UCSD-AML1 (cell line): ENCODE results near the gene KRTAP9-9.
"Not testable (repeated sequence)": the region's sequence is repeated elsewhere in the genome, so short reads cannot be mapped to it uniquely, and the experiment has no call there.

Source experiments
- DNase-seq: peaks from one replicate; lab custom pipeline; 2025; ENCODE audit not compliant: unreplicated experiment; lab: John Stamatoyannopoulos, UW

The KRTAP9-9 gene

DNA sequence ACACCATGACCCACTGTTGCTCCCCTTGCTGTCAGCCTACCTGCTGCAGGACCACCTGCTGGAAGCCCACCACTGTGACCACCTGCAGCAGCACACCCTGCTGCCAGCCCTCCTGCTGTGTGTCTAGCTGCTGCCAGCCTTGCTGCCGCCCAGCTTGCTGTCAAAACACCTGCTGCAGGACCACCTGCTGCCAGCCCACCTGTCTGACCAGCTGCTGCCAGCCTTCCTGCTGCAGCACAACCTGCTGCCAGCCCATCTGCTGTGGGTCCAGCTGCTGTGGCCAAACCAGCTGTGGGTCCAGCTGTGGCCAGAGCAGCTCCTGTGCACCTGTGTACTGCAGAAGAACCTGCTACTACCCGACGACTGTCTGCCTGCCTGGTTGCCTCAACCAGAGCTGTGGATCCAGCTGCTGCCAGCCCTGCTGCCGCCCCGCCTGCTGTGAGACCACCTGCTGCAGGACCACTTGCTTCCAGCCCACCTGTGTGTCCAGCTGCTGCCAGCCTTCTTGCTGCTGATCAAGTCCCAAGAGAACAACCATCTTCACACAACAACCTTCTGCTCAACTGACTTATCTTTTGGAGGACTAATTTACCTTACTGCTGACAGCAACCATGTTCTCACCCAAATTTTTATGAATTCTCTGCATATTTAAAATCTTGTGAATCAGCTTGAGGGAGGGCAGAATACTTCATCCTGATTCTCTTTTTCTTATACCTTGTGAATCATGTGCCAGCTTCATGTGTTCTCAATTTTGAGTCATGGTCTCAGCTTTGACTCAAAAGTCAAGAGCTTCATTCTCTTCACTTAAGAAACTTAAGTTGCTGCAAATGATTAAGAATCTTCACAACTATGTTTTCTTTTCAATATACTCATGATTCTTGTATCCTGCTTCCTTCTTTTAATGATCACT is at the start of gene KRTAP9-9:
Gene KRTAP9-9, plus strand, starts transcription at position 4 of the 910 bp plus-strand sequence.
- not testable (repeated sequence) for DNase-seq

DNA sequence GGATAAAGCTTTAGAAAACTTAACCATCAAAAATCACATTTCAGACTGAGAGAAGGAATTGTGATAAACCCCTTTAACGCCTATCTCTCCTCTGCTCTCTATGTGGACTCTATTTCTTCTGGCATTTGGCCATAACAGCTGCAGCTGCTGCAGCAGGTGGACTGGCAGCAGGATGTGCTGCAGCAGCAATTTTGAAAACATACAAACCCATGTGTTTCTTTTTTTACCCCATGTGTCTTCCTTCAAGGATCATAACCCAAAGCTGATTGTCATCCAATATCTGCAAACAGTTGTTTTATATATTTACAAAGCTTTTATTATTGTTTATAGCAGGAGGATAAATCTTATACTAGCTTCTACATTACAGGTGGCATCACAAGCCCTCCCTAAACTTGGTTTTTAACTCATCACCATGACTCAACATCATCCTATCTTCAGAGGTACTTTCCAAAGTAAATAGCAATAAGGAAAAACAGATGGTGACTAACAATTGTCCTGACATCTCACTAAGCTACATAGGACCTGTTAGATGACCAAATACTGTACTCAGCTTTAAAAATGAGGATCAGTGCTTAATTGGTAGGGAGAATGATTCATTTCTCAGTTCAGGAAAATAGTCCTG is 43.2 kb upstream of the KRTAP9-9 start:
- no peak for DNase-seq

DNA sequence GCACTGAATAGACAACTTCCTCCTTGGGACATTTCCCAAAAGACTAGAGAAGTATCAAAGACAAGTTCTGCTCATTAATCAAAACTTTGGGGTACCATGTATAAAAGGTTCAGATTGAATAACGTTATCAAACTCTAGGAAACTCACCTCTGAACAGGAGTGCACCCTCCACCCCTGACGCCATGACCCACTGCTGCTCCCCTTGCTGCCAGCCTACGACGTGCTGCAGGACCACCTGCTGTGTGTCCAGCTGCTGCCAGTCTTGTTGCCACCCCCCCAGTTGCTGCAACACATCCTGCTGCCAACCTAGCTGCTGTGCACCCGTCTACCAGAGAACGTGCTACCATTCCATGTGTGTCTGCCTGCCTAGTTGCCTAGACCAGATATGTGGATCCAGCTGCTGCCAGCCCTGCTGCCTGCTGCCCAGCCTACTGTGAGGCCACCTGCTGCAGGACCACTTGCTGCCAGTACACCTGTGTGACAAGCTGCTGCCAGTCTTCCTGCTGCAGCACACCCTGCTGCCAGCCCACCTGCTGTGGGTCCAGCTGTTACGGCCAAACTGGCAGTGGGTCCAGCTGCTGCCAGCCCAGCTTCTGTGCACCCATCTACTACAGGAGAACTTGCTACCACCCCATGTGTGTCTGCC is 42.5 kb upstream of the KRTAP9-9 start:
- DNase-seq, result no peak

DNA sequence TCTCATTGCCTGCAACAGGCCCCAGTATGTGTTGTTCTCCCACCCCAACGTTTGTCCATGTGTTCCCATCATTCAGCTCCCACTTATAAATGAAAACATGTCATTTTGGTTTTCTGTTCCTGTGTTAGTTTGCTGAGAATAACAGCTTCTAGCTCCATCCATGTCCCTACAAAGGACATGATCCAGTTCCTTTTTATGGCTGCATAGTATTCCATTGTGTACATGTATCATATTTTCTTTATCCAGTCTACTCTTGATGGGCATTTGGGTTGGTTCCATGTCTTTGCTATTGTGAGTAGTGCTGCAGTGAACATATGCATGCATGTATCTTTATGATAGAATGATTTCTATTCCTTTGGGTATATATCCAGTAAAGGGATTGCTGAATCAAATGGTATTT is 39.5 kb upstream of the KRTAP9-9 start:
- DNase-seq, result no peak

DNA sequence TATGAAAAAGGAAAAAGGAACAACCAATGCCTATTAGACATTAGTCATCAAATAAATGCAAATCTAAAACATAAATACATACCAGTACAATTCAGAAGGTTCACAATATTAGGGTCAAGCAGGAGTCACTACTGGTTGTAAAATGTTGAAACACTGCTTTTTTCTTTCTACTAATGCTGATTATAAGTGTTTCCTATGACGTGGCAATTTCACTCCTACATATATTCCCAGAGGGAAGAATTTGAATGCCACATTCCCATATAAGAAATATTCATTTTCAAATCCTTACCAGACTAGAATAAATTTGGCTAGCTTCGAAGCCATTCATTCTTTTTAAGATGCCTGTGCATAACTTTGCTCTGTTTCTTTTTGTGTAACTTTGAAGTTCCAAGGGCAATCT is 31.4 kb upstream of the KRTAP9-9 start:
- no peak for DNase-seq

DNA sequence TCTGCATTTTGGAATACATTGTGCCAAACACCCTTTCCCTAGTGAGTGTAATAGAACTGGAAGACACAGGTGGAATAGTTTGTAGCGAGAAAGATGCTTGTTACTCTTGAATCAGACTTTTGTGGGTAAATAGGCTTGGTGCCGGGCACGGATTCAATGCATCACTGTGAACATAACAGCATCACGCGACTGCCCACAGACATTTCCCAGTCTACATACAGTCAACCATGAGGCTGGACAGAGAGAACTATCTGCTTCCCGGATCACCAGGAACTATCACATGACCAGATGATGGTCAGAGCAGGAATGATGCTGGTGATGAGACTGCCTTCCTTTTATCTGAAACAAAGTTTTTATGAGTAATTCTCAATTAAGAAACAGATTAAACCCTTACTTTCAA is 29.1 kb upstream of the KRTAP9-9 start:
- no peak for DNase-seq

DNA sequence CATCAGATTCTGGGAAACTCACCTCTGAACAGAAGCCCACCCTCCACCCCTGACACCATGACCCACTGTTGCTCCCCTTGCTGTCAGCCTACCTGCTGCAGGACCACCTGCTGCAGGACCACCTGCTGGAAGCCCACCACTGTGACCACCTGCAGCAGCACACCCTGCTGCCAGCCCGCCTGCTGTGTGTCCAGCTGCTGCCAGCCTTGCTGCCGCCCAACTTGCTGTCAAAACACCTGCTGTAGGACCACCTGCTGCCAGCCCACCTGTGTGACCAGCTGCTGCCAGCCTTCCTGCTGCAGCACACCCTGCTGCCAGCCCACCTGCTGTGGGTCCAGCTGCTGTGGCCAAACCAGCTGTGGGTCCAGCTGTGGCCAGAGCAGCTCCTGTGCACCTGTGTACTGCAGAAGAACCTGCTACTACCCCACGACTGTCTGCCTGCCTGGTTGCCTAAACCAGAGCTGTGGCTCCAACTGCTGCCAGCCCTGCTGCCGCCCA is 28.5 kb upstream of the KRTAP9-9 start, which contains the start of gene KRTAP9-2:
Gene KRTAP9-2, plus strand, starts transcription at position 51 of the 498 bp plus-strand sequence. Its CDS starts 7 bp downstream, at position 58.
- not testable (repeated sequence) for DNase-seq

DNA sequence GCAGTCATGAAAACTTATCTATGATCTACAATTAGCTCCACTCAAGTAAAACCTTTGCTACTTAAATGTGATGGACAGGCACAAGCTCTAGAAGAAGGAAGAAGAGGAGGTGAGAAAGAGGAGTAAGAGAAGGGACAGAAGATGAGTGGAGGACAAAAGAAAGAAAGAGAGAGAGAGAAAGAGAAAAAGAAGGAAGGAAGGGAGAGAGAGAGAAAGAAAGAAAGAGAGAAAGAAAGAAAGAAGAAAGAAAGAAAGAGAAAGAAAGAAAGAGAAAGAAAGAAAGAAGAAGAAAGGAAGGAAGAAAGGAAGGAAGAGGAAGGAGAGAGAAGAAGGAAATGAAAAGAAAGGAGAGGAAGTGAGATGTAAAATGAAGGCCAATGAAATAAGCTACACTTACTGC is 25.1 kb upstream of the KRTAP9-9 start:
- DNase-seq, result no peak

DNA sequence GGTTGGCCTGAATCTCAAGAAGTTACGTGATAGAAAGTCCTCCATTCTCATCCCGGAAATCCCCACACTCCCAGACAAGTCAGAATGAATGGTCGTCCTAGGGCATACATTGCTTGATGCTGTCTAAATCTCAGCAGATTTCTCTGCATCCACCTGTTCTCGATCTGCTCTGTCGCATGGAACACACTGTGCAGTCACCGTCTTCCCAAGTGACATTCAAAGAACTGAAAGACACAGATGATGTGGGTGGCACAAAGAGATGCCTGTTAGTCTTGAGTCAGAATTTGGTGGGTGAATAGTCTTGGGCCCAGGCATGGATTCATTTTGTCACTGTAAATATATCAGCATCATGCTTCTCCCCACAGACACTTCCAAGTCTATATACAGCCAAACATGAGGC is 23.5 kb upstream of the KRTAP9-9 start:
- DNase-seq, result no peak

DNA sequence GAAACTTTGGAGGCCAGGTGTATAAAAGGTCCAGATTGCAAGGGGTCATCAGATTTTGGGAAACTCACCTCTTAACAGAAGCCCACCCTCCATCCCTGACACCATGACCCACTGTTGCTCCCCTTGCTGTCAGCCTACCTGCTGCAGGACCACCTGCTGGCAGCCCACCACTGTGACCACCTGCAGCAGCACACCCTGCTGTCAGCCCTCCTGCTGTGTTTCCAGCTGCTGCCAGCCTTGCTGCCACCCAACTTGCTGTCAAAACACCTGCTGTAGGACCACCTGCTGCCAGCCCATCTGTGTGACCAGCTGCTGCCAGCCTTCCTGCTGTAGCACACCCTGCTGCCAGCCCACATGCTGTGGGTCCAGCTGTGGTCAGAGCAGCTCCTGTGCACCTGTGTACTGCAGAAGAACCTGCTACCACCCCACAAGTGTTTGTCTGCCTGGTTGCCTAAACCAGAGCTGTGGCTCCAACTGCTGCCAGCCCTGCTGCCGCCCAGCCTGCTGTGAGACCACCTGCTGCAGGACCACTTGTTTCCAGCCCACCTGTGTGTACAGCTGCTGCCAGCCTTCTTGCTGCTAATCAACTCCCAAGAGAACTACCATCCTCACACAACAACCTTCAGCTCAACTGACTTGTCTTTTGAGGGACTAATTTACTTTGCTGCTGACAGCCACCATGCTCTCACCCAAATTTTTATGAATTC is 22.6 kb upstream of the KRTAP9-9 start, which contains the start of gene KRTAP9-3:
Gene KRTAP9-3, plus strand, starts transcription at position 51 of the 707 bp plus-strand sequence. Its CDS starts 53 bp downstream, at position 104.
- DNase-seq, result not testable (repeated sequence)

DNA sequence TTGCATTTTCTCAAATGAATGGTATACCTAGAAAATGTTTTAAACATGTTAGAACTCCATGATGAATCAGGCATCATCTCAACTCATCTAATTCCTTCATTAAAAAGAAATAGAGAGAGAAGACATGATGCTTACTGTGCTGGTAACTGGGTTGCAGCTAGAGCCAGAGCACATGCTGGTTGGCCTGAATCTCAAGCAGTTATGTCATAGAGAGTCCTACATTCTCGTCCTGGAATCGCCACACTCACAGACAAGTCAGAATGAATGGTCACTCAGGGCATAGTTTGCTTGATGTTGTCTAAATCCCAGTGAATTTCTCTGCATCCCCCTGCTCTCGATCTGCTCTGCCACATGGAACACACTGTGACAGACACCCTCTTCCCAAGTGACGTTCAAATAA is 18.1 kb upstream of the KRTAP9-9 start:
- DNase-seq, result not testable (repeated sequence)

DNA sequence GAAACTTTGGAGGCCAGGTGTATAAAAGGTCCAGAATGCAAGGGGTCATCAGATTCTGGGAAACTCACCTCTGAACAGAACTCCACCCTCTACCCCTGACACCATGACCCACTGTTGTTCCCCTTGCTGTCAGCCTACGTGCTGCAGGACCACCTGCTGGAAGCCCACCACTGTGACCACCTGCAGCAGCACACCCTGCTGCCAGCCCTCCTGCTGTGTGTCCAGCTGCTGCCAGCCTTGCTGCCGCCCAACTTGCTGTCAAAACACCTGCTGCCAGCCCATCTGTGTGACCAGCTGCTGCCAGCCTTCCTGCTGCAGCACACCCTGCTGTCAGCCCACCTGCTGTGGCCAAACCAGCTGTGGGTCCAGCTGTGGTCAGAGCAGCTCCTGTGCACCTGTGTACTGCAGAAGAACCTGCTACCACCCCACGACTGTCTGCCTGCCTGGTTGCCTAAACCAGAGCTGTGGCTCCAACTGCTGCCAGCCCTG is 17.2 kb upstream of the KRTAP9-9 start, which contains the start of gene KRTAP9-8:
Gene KRTAP9-8, plus strand, starts transcription at position 51 of the 489 bp plus-strand sequence. Its CDS starts 53 bp downstream, at position 104.
- not testable (repeated sequence) for DNase-seq

DNA sequence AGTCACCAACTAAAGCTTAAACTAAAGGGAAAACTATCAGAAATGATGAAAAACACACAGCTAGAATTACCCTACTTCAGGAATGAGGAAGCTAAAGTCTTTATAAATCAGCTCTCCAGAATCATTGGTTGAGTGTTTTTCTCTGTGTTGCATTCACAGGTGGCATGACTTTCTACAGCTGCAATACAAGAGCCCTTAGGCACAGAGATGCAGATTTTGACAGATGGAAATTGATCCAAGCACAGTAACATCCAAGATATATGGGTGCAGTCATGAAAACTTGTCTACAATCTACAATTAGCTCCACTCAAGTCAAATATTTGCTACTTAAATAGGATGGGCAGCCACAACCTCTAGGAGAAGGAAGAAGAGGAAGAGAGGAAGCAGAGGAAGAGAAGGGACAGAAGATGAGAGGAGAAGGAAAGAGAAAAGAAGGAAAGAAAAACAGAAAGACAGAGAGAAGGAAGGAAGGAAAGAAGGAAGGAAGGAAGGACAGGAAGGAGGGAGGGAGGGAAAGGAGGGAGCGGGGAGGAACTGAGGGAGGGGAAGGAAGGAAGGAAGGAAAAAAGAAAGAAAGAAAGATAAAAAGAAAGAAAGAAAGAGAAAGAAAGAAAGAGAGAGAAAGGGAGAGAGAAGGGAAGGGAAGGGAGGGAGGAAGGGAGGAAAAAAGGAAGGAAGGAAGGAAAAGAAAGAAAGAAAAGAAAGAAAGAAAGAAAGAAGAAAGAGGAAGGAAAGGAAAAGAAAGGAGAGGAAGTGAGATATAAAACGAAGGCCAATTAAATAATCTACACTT is 8.0 kb upstream of the KRTAP9-9 start:
- DNase-seq, result not testable (repeated sequence)

DNA sequence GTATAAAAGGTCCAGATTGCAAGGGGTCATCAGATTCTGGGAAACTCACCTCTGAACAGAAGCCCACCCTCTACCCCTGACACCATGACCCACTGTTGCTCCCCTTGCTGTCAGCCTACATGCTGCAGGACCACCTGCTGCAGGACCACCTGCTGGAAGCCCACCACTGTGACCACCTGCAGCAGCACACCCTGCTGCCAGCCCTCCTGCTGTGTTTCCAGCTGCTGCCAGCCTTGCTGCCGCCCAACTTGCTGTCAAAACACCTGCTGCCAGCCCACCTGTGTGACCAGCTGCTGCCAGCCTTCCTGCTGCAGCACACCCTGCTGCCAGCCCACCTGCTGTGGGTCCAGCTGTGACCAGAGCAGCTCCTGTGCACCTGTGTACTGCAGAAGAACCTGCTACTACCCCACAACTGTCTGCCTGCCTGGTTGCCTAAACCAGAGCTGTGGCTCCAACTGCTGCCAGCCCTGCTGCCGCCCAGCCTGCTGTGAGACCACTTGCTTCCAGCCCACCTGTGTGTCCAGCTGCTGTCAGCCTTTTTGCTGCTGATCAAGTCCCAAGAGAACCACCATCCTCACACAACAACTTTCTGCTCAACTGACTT is 5.4 kb upstream of the KRTAP9-9 start, which contains the start of gene KRTAP9-4:
Gene KRTAP9-4, plus strand, starts transcription at position 51 of the 604 bp plus-strand sequence. Its CDS starts 34 bp downstream, at position 85.
- DNase-seq, result not testable (repeated sequence)

DNA sequence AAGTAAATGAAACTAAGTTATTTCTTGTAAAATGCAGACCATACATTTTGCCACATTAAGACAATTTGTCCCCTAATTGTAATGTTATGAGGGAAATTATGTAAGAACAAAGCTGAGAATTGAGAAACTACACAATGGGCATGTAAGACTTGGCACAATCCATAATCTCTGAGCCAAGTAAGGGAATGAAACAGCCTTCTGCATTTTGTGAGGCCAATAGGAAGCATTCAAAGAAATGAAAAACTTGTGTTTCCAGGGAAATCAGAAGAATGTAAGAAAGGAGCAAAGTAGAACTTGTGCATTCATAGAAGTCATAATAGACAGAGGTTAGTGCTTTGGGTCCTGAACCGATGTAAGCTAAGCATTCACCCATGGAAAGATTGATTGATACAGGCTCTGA is 3.9 kb upstream of the KRTAP9-9 start:
- DNase-seq, result no peak

DNA sequence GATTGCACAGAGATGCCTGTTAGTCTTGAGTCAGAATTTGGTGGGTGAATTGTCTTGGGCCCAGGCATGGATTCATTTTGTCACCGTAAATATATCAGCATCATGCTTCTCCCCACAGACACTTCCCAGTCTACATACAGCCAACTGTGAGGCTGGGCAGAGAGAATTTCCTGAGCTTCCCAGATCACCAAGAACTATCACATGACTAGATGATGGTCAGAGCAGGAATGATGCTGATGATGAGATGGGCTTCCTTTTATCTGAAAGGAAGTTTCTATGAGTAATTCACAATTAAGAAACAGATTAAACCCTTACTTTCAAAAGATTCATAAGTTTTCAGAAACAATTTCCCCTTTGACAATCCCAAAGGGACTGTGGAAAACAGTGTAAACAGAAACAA is 323 bp upstream of the KRTAP9-9 start:
- DNase-seq, result no peak

DNA sequence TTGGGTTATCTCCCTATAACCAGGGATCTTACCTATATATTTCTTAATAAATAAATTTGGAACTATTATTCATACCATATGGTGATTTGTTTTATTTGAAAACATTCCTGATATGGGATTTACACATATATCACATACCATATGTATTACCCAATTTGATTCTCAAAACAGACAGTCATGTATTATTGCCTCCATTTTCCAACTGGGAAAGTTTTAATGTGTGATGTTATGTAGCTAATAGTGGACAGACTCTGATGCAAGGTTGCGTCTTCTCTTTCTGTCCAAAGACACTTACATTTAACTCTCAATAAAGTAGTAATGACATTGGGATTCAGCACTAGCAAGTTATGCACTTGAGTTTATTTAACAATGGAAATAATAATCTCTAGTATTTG is 1.1 kb downstream of the KRTAP9-9 start:
- no peak for DNase-seq

DNA sequence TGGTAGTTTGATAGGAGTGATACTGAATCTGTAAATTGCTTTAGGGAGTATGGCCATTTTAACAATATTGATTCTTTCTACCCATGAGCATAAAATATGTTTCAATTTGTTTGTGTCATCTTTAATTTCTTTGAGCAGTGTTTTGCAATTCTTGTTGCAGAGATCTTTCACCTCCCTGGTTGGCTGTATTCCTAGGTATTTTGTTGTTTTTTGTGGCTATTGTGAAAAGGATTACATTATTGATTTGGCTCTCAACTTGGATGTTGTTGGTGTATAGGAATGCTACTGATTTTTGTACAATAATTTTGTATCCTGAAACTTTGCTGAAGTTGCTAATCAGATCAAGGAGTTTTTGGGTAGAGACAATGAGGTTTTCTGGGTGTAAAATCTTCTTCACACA is 3.2 kb downstream of the KRTAP9-9 start:
- DNase-seq, result no peak

DNA sequence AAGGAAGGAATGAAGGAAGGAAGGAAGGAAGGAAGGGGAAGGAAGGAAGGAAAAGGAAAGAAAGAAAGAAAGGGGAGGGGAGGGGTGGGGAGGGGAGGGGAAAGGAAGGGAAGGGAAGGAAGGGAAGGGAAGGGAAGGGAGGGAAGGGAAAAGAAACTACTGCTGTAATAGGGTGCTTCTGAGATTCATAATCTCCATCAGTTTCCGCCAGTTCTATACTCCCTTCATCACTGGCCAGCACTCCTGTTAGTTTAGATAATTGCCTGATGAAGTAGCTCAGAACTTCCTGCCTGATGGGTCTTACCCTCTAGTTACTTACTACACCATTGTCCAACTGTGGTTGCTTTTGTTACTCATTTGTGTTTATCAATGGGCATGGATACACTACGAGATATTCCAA is 8.0 kb downstream of the KRTAP9-9 start:
- DNase-seq, result no peak
